Hepatocyte (in vitro differentiated cells): ENCODE measurements around the gene DHRS4.

ENCODE experiments used
- CTCF ChIP-seq: fragments of 200-600 bp; sonication (generic); IDR thresholded peaks from 2 replicates; pipeline ENCODE4 v1.5.1; 2016; ENCODE audit warnings: antibody characterized with exemption, mild to moderate bottlenecking; ENCODE audit not compliant: poor library complexity
- EZH2 ChIP-seq: fragments of 200-600 bp; sonication (generic); IDR thresholded peaks from 2 replicates; pipeline ENCODE4 v1.6.1; 2016; ENCODE audit warnings: antibody characterized with exemption, mild to moderate bottlenecking, borderline replicate concordance
- EZH2phosphoT487 ChIP-seq: fragments of 200-600 bp; sonication (generic); IDR thresholded peaks from one replicate; pipeline ENCODE4 v1.6.1; 2018; ENCODE audit warnings: antibody characterized with exemption, mild to moderate bottlenecking, low read depth, moderate library complexity; ENCODE audit not compliant: unreplicated experiment, severe bottlenecking

- TF ChIP-seq EZH2 (no peak), CTCF (peak; percentile 73), EZH2phosphoT487 (no peak)
These were observed 60.3 kb downstream of the DHRS4 start for GRCh38 chr14:24013654-24014514.
